GM19397 (cell line): ENCODE data around the gene SEBOX.

Experiments used
- ATAC-seq: cut with Tn5 transposase; IDR thresholded peaks from one replicate; pipeline ENCODE4 v1.9.1; 2021; ENCODE audit warnings: mild to moderate bottlenecking, moderate library complexity; ENCODE audit not compliant: unreplicated experiment

Gene SEBOX

GRCh38 chr17:28394337-28395116 is 29.5 kb upstream of the SEBOX start:
- ATAC-seq: no peak

GRCh38 chr17:28392491-28392890 is 27.5 kb upstream of the SEBOX start:
- ATAC-seq: no peak

GRCh38 chr17:28391401-28391800 is 26.4 kb upstream of the SEBOX start:
- ATAC-seq: no peak

GRCh38 chr17:28390984-28391383 is 26.0 kb upstream of the SEBOX start:
- ATAC-seq: no peak

- ATAC-seq: no peak
These were observed 25.6 kb upstream of the SEBOX start for GRCh38 chr17:28390563-28390962.

GRCh38 chr17:28390141-28390540 is 25.1 kb upstream of the SEBOX start:
- no peak for ATAC-seq

GRCh38 chr17:28388106-28388505 is 23.1 kb upstream of the SEBOX start:
- ATAC-seq: no peak

GRCh38 chr17:28386391-28386790 is 21.4 kb upstream of the SEBOX start:
- no peak for ATAC-seq

GRCh38 chr17:28385406-28385805 is 20.4 kb upstream of the SEBOX start:
- no peak for ATAC-seq

- ATAC-seq: peak; percentile 12
These were observed 20.0 kb upstream of the SEBOX start for GRCh38 chr17:28385037-28385400.

- peak; percentile 60 for ATAC-seq
These were observed 19.5 kb upstream of the SEBOX start for GRCh38 chr17:28384281-28385036.

- no peak for ATAC-seq
These were observed 16.3 kb upstream of the SEBOX start for GRCh38 chr17:28381141-28381825.

GRCh38 chr17:28379814-28380801 is 15.1 kb upstream of the SEBOX start:
- ATAC-seq: no peak

GRCh38 chr17:28372945-28373274 is 7.9 kb upstream of the SEBOX start:
- ATAC-seq: no peak

- ATAC-seq: peak; percentile 9
These were observed 7.4 kb upstream of the SEBOX start for GRCh38 chr17:28372203-28372944.

- ATAC-seq: peak; percentile 90
These were observed 6.5 kb upstream of the SEBOX start, which contains the start of gene SARM1 for GRCh38 chr17:28371245-28372202. Gene SARM1, plus strand, starts transcription at chr17:28371694. Its CDS starts 339 bp downstream, at chr17:28372033.

- ATAC-seq: no peak
These were observed 5.7 kb upstream of the SEBOX start for GRCh38 chr17:28370744-28371103.

- no peak for ATAC-seq
These were observed 5.2 kb upstream of the SEBOX start, which contains the start of gene VTN for GRCh38 chr17:28370035-28370743. Gene VTN, minus strand, starts transcription at chr17:28370307. Its CDS starts 104 bp downstream, at chr17:28370203.
